HCT116 (cell line): ENCODE measurements around the gene RHOT1. TPM values are rescaled to one million over a fixed set of nuclear protein-coding genes. Genes with fewer than 3 reads are reported as not detected.
"Not testable (repeated sequence)": the region's sequence is repeated elsewhere in the genome, so short reads cannot be mapped to it uniquely, and the experiment has no call there.

Experiments used
- ATAC-seq: fragments of 200-7000 bp; cut with Tn5 transposase; 2 replicates; pipeline ENCODE4 v1.9.1; 2020; ENCODE audit warnings: mild to moderate bottlenecking, moderate library complexity
- BruUV-seq: library from RNA; stranded (reverse); fragments of 400-500 nt; replicated peaks from 2 replicates; lab custom pipeline; 2021; lab: Mats Ljungman, UMichigan
- CTCF ChIA-PET: fragments of 300-600 bp; sonication (Branson Sonifier 250); formaldehyde crosslinking; loops from one replicate; lab custom pipeline; 2021; ENCODE audit warnings: antibody characterized with exemption; lab: Charles Lee
- POLR2A ChIA-PET: fragments of 300-600, 350-600 bp; sonication (Branson Sonifier 250); formaldehyde crosslinking; loops from one replicate; lab custom pipeline; 2021; ENCODE audit warnings: antibody characterized with exemption; lab: Charles Lee
- RAD21 ChIA-PET, 2 experiments: fragments of 300-600 bp; sonication (Branson Sonifier 250); formaldehyde crosslinking; loops; one replicate each; lab custom pipeline; 2023; ENCODE audit warnings: low total read pairs in 2 of 2; ENCODE audit not compliant: uncharacterized antibody in 2 of 2, unreplicated experiment in 2 of 2, low non-redundant PET in 1 of 2; lab: Charles Lee
- DNase-seq: peaks from one replicate; pipeline ENCODE4 v3.0.0-alpha.2; 2010; ENCODE audit warnings: low read depth, low spot score
- H2AFZ ChIP-seq: fragments of 200-600 bp; shearing (Covaris generic), sonication (generic); 2 replicates; pipeline ENCODE4 v1.6.1; 2017; ENCODE audit warnings: low read depth, mixed run types, mixed read lengths, antibody characterized with exemption, low read length; ENCODE audit not compliant: poor library complexity, severe bottlenecking
- H3K27ac ChIP-seq: 2 replicates; pipeline ENCODE4 v1.5.1; 2012; ENCODE audit warnings: low read depth, low read length
- H3K27me3 ChIP-seq: fragments of 200-600 bp; sonication (generic); 2 replicates; pipeline ENCODE4 v1.6.1; 2016; ENCODE audit warnings: mixed run types, low read length, mixed read lengths; ENCODE audit not compliant: insufficient read depth
- H3K36me3 ChIP-seq, 2 experiments: fragments of 200-500 bp in 1 of 2; fragments of 200-600 bp in 1 of 2; sonication (Bioruptor generic) in 1 of 2; sonication (generic) in 1 of 2; 2 replicates each; pipeline versions ENCODE4 v1.5.1 to v1.6.1; 2014 to 2016; ENCODE audit warnings: low read length in 2 of 2, inconsistent platforms in 1 of 2, mixed read lengths in 1 of 2, mixed run types in 1 of 2; ENCODE audit not compliant: insufficient read depth in 2 of 2, control insufficient read depth in 1 of 2
- H3K4me1 ChIP-seq, 2 experiments: fragments of 200-600 bp in 1 of 2; sonication (generic) in 1 of 2; 2 replicates each; pipeline versions ENCODE4 v1.5.1 to v1.6.1; 2012 to 2017; ENCODE audit warnings: low read length in 2 of 2, inconsistent platforms in 1 of 2, mild to moderate bottlenecking in 1 of 2, mixed read lengths in 1 of 2, mixed run types in 1 of 2, moderate library complexity in 1 of 2; ENCODE audit not compliant: insufficient read depth in 2 of 2, control insufficient read depth in 1 of 2
- H3K4me2 ChIP-seq: fragments of 200-600 bp; sonication (generic); 2 replicates; pipeline ENCODE4 v1.6.1; 2017; ENCODE audit warnings: mixed run types, low read length, mixed read lengths
- H3K4me3 ChIP-seq, 2 experiments: fragments of 200-600 bp in 1 of 2; sonication (generic) in 1 of 2; replicated peaks in 1 of 2; 2 replicates each; pipeline ENCODE4 v1.5.1; 2011 to 2016; ENCODE audit warnings: low read length in 2 of 2, control low read depth in 1 of 2, low read depth in 1 of 2, mild to moderate bottlenecking in 1 of 2, mixed read lengths in 1 of 2, mixed run types in 1 of 2
- H3K79me2 ChIP-seq: fragments of 200-600 bp; sonication (generic); 2 replicates; pipeline ENCODE4 v1.6.1; 2017; ENCODE audit warnings: mild to moderate bottlenecking, mixed run types, low read length, moderate library complexity, mixed read lengths; ENCODE audit not compliant: insufficient read depth
- H3K9ac ChIP-seq: fragments of 200-600 bp; sonication (generic); 2 replicates; pipeline ENCODE4 v1.6.1; 2016; ENCODE audit warnings: low read length, mixed read lengths
- H3K9me2 ChIP-seq: fragments of 200-600 bp; sonication (generic), shearing (Covaris generic); 2 replicates; pipeline ENCODE4 v1.6.1; 2017; ENCODE audit warnings: mixed run types, mild to moderate bottlenecking, moderate library complexity; ENCODE audit not compliant: insufficient read depth
- H3K9me3 ChIP-seq, 2 experiments: fragments of 200-500 bp in 1 of 2; fragments of 200-600 bp in 1 of 2; sonication (Bioruptor generic) in 1 of 2; sonication (generic) in 1 of 2; 2 replicates each; pipeline ENCODE4 v1.6.1; 2014 to 2017; ENCODE audit warnings: low read length in 2 of 2, mixed read lengths in 2 of 2, inconsistent platforms in 1 of 2, low read depth in 1 of 2, mild to moderate bottlenecking in 1 of 2, mixed run types in 1 of 2, moderate library complexity in 1 of 2; ENCODE audit not compliant: control insufficient read depth in 1 of 2, insufficient read depth in 1 of 2
- H4K20me1 ChIP-seq: fragments of 200-600 bp; sonication (generic), shearing (Covaris generic); 2 replicates; pipeline ENCODE4 v1.6.1; 2017; ENCODE audit warnings: mixed run types, mild to moderate bottlenecking, moderate library complexity; ENCODE audit not compliant: insufficient read depth
- ATF3 ChIP-seq: IDR thresholded peaks from 2 replicates; pipeline ENCODE4 v1.6.1; 2012
- CBX3 ChIP-seq: IDR thresholded peaks from 2 replicates; pipeline ENCODE4 v1.6.1; 2012; ENCODE audit warnings: low read depth
- CEBPB ChIP-seq: IDR thresholded peaks from 2 replicates; pipeline ENCODE4 v1.6.1; 2012; ENCODE audit warnings: low read depth
- EGR1 ChIP-seq: IDR thresholded peaks from 2 replicates; pipeline ENCODE4 v1.6.1; 2012; ENCODE audit warnings: low read depth
- JUND ChIP-seq: IDR thresholded peaks from 2 replicates; pipeline ENCODE4 v1.6.1; 2012
- POLR2A ChIP-seq: IDR thresholded peaks from 2 replicates; pipeline ENCODE4 v1.7.0; 2011; ENCODE audit warnings: borderline replicate concordance; ENCODE audit not compliant: insufficient read depth, insufficient read length; ENCODE audit errors: extremely low read depth
- POLR2AphosphoS5 ChIP-seq: IDR thresholded peaks from 2 replicates; pipeline ENCODE4 v1.6.1; 2011; ENCODE audit warnings: mild to moderate bottlenecking, low read depth, low read length, moderate library complexity
- RAD21 ChIP-seq: IDR thresholded peaks from 2 replicates; pipeline ENCODE4 v1.6.1; 2012; ENCODE audit warnings: low read depth, mild to moderate bottlenecking
- SIN3A ChIP-seq: IDR thresholded peaks from 2 replicates; pipeline ENCODE4 v1.6.1; 2012; ENCODE audit warnings: low read depth
- SP1 ChIP-seq: IDR thresholded peaks from 2 replicates; pipeline ENCODE4 v1.6.1; 2012; ENCODE audit warnings: low read depth
- SRF ChIP-seq: IDR thresholded peaks from 2 replicates; pipeline ENCODE4 v1.6.1; 2012; ENCODE audit warnings: low read depth
- TCF7L2 ChIP-seq: IDR thresholded peaks from 2 replicates; pipeline ENCODE4 v1.7.0; 2011; ENCODE audit warnings: borderline replicate concordance, inconsistent platforms; ENCODE audit not compliant: insufficient read depth, insufficient read length; ENCODE audit errors: extremely low read depth
- YY1 ChIP-seq: IDR thresholded peaks from 2 replicates; pipeline ENCODE4 v1.6.1; 2011; ENCODE audit warnings: low read length, low read depth, moderate library complexity, mild to moderate bottlenecking; ENCODE audit not compliant: insufficient replicate concordance; ENCODE audit errors: extremely low read depth
- ZBTB33 ChIP-seq: IDR thresholded peaks from 2 replicates; pipeline ENCODE4 v1.6.1; 2011; ENCODE audit warnings: mild to moderate bottlenecking, low read length, moderate library complexity; ENCODE audit not compliant: insufficient replicate concordance; ENCODE audit errors: extremely low read depth
- ZFX ChIP-seq: fragments of 450-650 bp; IDR thresholded peaks from 2 replicates; pipeline ENCODE4 v1.6.1; 2017
- ZNF274 ChIP-seq: fragments of 200-500 bp; sonication (Bioruptor generic); IDR thresholded peaks from 2 replicates; pipeline ENCODE4 v1.6.1; 2014; ENCODE audit warnings: mild to moderate bottlenecking, low read depth, low read length, inconsistent platforms
- intact Hi-C: fragments of 100-400 bp; cut with micrococcal nuclease; formaldehyde crosslinking; loops from 2 replicates; pipeline ENCODE4 v1.10.0; 2022
- total RNA-seq: library from RNA; stranded (reverse); gene quantifications from one replicate; pipeline ENCODE4 v1.2.1, GENCODE V29; 2021; ENCODE audit not compliant: unreplicated experiment
- TF ChIP-seq, protein P1 (sequence below): IDR thresholded peaks from 2 replicates; pipeline ENCODE4 v1.6.1; 2012
- TF ChIP-seq, protein P2 (sequence below), 3 experiments: fragments of 200-600 bp in 1 of 3; sonication (generic) in 1 of 3; IDR thresholded peaks in 2 of 3; conservative IDR thresholded peaks in 1 of 3; 2 replicates each; pipeline ENCODE4 v1.5.1; 2012 to 2017; ENCODE audit warnings: low read depth in 2 of 3, low read length in 2 of 3, antibody characterized with exemption in 1 of 3, borderline replicate concordance in 1 of 3, control low read depth in 1 of 3, mild to moderate bottlenecking in 1 of 3, mixed read lengths in 1 of 3, mixed run types in 1 of 3, moderate library complexity in 1 of 3; ENCODE audit not compliant: insufficient read depth in 1 of 3

The RHOT1 gene
- total RNA-seq, 1 experiment from 2014 or later: 33.3 TPM

DNA sequence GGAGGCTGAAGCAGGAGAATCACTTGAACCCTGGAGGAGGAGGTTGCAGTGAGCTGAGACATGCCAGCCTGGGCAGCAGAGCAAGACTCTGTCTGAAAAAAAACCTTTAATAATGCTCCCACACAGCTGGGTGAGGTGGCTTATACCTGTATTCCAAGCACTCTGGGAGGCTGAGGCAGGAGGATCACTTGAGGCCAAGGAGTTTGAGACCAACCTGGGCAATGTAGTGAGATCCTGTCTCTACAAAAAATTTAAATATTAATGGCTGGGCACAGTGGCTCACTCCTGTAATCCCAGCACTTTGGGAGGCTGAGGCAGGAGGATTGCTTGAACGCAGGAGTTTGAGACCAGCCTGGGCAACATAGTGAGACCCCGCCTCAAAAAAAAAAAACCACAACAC is 2.1 kb downstream of the RHOT1 start:
- BruUV-seq, intact Hi-C loops, H3K27ac ChIP-seq, H3K9ac ChIP-seq, H3K27me3 ChIP-seq, RAD21 ChIA-PET, CTCF ChIA-PET, H4K20me1 ChIP-seq, H3K9me2 ChIP-seq, H3K9me3 ChIP-seq, POLR2A ChIA-PET, H3K4me3 ChIP-seq, H2AFZ ChIP-seq, H3K36me3 ChIP-seq, DNase-seq, H3K4me2 ChIP-seq, ATAC-seq: not testable (repeated sequence)
- Histone ChIP-seq H3K79me2 (peaks cover 57% of the 10 kb centered on the region), H3K4me1 (peaks cover 12 to 17% of the 10 kb centered on the region in 2 experiments; a peak in 3 of 4 replicates)

- no peak for DNase-seq
- intact Hi-C loops: no loop called here
- H3K27me3 ChIP-seq: no peaks in the 10 kb centered on the region
- no peaks in the 10 kb centered on the region for H3K9me3 ChIP-seq
- TF ChIP-seq SP1 (no peak), TCF7L2 (no peak), YY1 (no peak), POLR2AphosphoS5 (no peak), ZNF274 (no peak), ZBTB33 (no peak), RAD21 (no peak), EGR1 (no peak), CEBPB (no peak), CBX3 (no peak), POLR2A (no peak), JUND (no peak), SIN3A (no peak), ZFX (no peak), SRF (no peak), ATF3 (no peak)
- TF ChIP-seq, protein P1, sequence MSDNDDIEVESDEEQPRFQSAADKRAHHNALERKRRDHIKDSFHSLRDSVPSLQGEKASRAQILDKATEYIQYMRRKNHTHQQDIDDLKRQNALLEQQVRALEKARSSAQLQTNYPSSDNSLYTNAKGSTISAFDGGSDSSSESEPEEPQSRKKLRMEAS: no peak
- TF ChIP-seq, protein P2, sequence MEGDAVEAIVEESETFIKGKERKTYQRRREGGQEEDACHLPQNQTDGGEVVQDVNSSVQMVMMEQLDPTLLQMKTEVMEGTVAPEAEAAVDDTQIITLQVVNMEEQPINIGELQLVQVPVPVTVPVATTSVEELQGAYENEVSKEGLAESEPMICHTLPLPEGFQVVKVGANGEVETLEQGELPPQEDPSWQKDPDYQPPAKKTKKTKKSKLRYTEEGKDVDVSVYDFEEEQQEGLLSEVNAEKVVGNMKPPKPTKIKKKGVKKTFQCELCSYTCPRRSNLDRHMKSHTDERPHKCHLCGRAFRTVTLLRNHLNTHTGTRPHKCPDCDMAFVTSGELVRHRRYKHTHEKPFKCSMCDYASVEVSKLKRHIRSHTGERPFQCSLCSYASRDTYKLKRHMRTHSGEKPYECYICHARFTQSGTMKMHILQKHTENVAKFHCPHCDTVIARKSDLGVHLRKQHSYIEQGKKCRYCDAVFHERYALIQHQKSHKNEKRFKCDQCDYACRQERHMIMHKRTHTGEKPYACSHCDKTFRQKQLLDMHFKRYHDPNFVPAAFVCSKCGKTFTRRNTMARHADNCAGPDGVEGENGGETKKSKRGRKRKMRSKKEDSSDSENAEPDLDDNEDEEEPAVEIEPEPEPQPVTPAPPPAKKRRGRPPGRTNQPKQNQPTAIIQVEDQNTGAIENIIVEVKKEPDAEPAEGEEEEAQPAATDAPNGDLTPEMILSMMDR (IDR thresholded peaks at IDR 0.05 in 2 of 3, conservative IDR thresholded peaks at IDR 0.05 in 1 of 3; ENCODE audit: borderline replicate concordance in 1 of 3, insufficient read depth in 1 of 3, low read depth in 2 of 3, low read length in 2 of 3): no peak
- TF ChIP-seq, all 23 proteins: peak for 0
- H2AFZ ChIP-seq: no peak overlapping the region
- no peak overlapping the region for H3K27ac ChIP-seq
- peaks cover 0 to 3% of the 10 kb centered on the region in 2 experiments; a peak in 2 of 4 replicates for H3K36me3 ChIP-seq
- CTCF ChIA-PET: interaction anchor here (0.7 kb wide), 1 partner anchor 10 kb away, joined by 3 read pairs; no protein-coding TSS in a partner anchor
- no peak overlapping the region for H3K4me3 ChIP-seq
- H3K4me1 ChIP-seq: peaks cover 6% of the 10 kb centered on the region in 2 experiments; a peak in 3 of 4 replicates
- POLR2A ChIA-PET: no interaction called here
- RAD21 ChIA-PET: no interaction called here
- no peaks in the 10 kb centered on the region for H4K20me1 ChIP-seq
- ATAC-seq: no peak
- H3K9me2 ChIP-seq: no peaks in the 10 kb centered on the region
- H3K79me2 ChIP-seq: peaks cover 76% of the 10 kb centered on the region
- H3K4me2 ChIP-seq: no peak overlapping the region
- BruUV-seq: no TSS peak
- H3K9ac ChIP-seq: no peak overlapping the region
Measured at GRCh38 chr17:32148351-32148750, 6.0 kb downstream of the RHOT1 start.
